GM19351 (cell line): ENCODE measurements around the gene PPEF1.
"Not testable (repeated sequence)": the region's sequence is repeated elsewhere in the genome, so short reads cannot be mapped to it uniquely, and the experiment has no call there.

Source experiments
- ATAC-seq: cut with Tn5 transposase; IDR thresholded peaks from one replicate; pipeline ENCODE4 v1.9.1; 2021; ENCODE audit warnings: mild to moderate bottlenecking, moderate library complexity; ENCODE audit not compliant: unreplicated experiment

Gene PPEF1

DNA sequence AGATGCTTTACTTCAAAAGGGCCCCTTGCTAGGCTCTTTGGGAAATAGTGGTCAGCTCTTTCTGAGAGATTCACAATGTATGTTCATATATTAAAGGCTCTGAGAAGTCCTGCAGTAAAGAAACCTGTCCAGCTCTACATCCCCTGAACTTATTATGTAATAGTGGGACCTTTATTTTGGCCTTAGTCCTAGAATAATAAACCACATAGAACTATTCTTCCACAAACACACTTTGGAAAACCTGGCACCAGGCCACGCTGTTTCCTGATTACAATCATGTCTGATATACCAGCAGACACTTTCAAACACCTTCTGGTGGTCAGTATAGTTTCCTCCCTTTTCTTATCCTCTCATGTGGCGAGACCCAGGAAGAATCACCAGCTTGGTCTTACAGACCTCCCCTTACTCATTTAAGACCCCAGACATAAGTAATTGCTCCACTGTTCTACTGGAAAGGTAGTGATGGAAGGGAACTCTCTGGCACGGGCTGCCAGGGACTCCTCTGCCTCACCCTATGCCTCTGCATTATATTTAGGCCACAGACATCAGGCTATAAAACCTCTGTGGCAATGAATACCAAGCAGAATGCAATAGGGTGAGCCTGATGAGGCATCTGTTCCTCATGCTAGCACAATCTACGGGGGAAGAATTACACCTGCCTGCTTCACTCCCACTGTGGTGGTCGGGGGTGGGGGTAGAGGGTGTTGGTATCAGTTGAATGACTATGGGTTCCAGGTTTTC is 5.7 kb upstream of the PPEF1 start:
- no peak for ATAC-seq

DNA sequence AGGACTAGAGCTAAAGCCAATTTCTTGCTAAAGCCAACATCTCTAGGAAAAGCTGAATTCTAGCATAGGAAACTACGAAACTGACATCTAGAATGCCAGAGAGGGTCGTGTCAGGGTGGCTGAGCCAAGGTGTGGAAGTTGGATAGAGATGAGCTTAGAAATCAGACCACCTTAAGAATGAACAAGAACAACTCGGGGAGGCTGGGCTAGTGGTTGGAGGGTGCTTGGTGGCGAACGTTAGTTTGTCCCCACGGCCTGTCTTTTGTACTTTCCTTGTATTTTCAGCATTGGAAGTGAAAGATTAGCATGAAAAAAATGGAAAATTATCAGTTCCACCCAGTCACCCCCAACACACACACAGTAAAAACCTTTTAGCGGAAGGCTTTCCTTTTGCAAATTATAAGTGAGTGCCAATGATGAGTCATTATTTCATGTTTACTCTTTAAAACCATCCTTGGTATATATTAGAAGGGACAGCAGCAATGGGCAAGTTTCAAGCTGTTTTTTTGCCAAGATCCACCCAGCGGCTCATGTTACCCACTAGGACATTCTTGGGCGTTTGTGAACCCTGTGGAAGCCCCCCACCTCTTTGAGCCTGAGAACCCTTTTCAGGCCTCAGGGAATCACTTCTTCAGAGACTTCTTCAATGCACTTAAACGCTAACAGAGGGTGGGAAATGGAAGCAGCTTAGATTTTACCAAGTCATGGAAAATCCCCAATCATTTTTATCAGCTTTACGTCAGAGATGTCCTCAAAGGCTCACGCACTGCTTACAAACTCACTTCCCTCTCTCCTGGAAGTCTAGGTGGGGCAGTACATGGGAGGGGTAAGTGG is 4.9 kb upstream of the PPEF1 start:
- ATAC-seq = no peak

DNA sequence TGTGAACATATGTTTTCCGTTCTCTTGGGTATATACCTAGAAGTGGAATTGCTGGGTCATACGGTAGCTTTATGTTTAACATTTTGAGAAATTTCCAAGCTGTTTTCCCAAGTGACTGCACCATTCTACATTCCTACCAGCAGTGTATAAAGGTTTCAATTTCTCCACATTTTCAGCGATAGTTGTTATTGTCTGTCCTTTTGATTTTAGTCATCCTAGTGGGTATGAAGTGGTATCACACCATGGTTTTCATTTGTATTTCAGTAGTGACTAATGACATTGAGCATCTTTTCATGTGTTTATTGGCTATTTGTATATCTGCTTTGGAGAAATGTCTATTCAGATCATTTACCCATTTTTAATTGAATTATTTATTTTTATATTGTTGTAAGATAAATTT is 2.4 kb downstream of the PPEF1 start:
- ATAC-seq = no peak

DNA sequence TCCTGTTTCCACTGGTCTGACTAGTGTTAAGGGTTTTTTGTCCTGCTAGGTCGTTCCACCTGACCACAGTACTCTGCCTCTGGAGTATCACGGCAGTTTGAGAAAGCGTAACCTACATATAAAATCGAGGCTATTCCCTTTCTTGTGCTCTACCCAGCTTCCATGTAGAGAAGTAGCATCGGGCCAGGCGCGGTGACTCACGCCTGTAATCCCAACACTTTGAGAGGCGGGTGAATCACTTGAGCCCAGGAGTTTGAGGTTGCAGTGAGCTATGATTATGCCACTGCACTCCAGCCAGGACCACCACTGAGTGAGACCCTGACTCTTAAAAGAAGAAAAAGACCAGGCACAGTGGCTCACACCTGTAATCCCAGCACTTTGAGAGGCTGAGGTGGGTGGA is 7.5 kb downstream of the PPEF1 start:
- no peak for ATAC-seq

DNA sequence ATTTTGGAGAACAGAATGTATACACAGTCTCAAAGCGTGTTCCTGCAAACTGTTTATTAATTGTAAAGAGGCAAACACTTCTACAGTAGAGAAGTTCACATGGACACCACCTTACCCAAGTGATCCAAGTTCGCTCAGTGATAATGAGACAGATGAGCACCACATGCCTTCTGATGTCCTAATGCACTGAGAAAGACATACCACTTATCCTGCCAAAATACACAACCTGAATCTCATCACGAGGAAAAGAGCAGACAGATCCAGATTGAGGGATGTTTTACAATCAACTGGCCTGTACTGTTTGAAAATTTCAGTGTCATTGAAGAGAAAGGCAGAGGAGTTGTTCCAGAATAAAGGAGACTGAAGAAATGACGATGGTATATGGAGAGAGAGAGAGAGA is 12.4 kb downstream of the PPEF1 start:
- no peak for ATAC-seq

DNA sequence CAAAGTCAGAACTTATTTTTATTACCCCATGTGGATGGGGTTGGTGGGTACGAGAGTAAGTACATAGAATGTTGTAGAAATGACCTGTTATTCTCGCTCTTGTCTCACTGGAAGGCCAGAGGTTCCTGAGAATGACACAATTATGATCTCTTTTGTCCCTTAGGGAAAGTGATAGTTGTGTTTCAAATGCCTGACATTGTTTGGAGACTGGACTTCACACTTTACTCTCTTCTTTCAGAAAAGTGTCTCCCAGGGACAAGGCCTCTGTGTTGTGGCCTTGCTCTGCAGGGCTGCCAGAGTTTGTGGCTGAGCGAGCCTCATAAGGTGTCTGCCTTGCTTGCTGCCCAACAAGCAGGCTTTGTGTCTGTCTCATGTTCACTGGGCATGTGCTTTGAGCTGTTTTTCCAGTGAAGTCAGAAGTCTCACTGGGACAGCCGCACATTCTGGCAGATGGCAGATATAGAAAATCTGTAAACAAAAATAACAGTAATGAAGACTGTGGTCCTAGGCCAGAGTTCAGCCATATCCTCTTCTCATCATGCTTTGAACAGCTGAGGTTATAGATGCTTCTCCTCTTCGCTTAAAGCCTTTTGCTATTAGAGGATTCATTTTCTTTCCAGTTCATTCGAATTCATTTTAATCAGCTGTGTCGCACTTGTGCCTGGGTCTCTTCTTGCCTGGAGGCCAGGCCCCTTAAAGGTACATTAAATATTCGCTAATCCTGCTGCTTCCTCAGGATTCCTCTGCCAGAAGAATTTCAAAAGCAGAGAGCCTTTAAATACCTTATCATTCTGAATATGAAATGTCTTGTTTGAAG is 14.4 kb downstream of the PPEF1 start:
- ATAC-seq = no peak

DNA sequence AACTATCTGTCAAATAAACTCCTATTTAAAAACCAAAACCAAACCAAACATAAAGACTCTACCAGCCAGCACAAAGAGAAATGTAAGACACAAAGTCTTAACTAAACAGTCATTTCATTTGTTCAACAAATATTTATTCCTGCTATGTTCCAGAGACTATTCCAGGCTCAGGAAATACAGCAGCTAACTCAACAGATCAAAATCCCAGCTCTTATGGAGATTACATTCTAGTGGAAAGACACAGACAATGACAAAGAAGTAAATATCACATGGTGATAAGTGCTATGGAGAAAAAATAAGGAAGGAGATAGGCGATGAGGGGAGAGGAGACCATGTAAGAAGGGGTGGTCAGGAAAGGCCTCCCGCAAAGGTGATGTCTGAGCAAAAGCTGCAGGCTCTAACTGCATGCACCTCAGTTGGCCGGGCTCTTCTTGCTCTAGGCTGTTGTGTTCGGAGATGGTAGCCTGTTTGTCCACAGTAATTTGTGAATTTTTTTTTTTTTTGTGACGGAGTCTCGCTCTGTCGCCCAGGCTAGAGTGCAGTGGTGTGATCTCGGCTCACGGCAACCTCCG is 15.1 kb downstream of the PPEF1 start:
- ATAC-seq = no peak

DNA sequence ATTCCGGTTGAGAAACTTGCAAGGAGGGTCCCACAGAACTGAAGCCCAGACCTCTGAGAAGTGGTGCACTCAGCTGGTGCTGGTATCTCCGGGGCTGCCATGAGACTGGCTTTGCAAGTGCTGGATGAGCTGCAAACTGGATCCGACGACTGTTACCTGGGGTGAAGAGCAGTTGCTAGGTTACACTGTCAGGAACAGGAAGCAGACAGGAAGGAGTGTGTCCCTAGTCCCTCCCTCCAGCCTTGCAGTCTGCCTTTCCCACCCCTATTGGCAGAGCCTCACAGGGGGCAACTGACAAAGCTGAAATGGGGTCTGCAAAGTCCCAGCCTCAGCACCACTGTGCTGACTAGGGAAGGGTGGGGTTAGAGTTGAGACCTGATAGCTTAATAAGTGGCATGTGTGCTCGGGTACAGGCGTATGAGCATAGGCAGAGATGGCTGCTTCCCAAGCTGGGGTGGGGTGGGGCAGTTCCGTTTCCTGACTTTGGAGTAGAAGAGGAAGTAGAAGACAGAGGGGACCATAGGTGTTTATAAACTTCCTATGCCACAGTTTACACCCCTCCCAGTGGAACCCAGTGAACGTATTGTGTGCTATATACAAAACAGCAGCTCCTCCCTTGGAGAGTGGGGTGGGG is 18.0 kb downstream of the PPEF1 start:
- ATAC-seq = no peak

DNA sequence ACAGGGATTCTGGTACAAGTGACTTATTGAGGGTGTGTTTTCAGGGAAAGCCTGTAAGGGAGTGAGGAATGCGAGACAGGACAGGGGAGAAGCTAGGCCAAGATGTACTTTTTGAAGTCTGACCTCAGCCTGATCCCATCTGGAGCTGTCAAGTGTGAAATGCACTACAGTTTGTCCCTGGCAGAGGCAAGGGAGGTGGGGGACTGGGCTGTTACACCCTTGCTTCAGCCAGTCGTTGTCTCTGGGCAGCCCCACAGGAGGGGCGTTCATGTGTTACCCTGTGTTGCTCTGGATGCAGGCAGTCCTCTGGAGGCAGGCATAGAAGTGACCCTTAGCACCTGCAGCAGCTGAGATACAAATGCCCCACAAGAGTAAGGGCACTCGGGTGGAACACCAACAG is 25.8 kb downstream of the PPEF1 start:
- no peak for ATAC-seq

DNA sequence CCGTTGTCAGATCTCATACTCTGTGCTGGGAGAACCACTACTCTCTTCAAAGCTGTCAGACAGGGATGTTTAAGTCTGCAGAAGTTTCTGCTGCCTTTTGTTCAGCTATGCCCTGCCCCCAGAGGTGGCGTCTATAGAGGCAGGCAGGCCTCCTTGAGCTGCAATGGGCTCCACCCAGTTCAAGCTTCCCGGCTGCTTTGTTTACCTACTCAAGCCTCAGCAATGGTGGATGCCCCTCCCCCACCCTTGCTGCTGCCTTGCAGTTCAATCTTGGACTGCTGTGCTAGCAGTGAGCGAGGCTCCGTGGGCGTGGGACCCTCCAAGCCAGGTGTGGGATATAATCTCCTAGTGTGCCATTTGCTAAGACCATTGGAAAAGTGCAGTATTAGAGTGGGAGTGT is 32.2 kb downstream of the PPEF1 start:
- not testable (repeated sequence) for ATAC-seq

DNA sequence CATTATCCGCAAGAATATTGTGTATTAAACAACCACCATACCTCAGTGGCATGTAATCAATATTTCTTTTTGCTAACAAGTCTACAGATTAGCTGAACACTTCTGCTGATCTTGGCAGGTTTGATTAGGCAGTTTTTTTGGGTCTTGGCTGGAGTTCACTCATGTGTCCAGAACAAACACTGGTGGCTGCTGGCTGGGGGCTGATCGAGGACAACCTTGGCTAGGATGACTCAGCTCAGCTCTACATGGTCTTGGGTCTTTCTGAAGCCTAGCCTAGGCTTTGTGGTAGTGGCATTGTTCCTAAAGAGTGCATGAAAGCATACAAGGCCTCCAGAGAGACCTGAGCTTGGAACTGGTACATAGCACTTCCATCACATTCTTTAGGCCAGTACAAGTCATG is 41.1 kb downstream of the PPEF1 start:
- ATAC-seq = no peak

DNA sequence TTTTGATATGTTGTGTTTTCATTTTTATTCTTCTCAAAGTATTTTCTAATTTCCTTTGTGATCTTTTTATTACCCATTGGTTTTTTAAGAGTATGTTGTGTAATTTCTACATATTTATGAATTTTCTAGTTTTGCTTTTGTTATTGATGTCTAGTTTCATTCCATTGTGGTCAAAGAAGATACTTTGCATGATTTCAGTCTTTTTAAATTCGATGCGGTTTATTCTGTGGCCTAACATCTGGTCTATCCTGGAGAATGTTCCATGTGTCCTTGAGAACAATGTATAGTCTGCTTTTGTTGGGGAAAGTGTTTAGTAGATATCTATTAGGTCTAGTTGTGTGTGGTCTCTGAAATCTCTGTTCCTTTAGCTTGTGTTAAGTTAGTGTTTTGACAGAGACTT is 46.2 kb downstream of the PPEF1 start:
- ATAC-seq = peak; percentile 42

DNA sequence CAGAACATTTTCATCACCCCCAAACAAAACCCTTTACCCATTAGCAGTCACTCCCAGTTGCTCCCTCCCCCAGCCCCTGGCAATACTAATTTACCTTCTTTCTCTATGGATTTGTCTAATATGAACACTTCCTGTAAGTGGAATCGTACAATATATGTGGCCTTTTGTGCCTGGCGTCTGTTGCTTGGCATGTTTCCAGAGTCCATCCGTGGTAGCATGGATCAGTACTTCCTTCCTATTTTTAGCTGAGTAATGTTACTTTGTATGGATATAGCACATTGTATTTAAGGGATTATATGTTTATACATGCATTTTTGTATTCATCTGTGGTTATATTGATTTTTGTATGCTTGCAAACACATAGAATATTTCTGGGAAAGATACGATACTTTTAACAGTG is 48.2 kb downstream of the PPEF1 start:
- ATAC-seq = no peak

DNA sequence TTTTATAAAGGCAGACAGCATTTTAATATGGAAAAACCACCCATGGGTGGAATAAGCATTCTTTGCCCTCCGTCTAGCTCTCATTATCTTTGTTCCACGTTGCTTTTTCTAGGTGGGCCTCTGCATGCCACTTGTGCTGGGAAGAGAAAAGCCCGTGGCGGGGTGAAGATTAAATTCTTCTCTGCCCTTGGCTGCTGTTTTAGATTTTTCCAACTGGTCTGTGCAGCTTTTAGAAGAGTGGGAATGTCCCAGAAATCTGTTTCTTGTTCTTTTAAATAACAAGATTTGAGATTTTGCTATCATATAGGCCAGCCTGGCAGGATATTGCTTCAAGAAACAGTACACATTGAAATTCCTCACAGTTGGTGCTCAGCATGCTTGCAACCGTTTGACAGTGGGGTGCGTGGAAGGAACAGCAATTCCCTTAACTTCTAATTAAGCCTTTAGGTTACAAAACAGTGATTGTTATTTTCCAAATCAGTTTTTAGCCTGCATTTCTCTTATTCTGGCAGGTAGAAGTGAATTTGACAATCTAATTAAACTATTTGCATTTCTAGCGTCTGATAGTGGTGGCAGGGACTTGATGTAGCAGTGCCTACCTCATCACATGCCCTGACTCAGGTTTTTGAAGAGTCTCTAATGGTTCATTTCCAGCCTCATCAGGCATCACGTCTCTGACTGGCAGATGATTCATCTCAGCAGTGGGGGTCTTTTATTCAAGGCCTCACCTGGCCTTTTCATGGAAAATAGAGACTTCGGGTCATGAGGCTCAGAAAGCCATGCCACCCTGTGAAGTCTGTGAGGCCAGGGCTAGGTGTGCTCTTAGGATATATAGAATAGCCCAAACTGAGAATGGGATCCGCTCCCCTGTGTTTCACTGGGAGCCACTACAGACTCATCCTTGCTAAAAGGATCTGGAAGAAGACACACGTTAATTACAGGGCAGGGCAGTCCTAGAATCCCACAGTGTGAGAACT is 50.8 kb downstream of the PPEF1 start:
- no peak for ATAC-seq

DNA sequence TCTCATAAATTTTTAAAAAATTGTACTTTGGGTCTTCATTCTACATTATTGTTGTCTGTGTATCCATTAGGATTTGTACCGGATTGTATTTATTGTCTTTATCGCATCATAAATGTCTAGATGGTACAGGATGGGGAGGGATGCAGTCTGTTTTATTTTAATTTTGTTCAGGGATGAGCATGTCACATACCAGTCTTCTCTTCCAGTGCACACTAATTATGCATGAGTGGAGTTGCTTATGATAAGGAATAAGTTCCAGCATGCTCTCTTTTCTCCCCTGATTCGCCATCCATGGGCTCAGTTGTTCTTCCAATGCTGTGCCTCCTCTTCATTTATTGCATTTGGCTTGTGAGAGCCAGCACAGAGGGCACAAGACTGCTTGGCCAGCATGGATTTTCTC is 54.3 kb downstream of the PPEF1 start:
- ATAC-seq = no peak

DNA sequence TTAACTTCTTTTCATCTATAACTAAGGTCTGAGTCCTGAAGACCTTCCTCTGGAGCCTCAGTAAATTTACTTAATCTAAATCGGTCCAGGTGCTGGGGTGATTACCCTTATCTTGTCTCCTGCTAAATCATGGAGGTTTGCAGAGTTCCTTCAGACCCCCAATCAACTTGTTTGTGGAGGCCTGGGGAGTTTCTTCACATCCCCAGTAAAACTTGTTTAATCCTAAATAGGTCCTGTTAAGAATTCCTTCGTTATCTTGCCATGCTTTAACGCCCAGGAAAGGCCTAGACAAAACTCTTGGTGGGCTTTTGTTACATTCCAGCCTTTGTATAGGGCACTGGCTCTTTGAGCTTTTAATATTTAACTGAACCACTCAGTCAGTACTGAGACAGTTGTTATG is 55.7 kb downstream of the PPEF1 start:
- not testable (repeated sequence) for ATAC-seq

DNA sequence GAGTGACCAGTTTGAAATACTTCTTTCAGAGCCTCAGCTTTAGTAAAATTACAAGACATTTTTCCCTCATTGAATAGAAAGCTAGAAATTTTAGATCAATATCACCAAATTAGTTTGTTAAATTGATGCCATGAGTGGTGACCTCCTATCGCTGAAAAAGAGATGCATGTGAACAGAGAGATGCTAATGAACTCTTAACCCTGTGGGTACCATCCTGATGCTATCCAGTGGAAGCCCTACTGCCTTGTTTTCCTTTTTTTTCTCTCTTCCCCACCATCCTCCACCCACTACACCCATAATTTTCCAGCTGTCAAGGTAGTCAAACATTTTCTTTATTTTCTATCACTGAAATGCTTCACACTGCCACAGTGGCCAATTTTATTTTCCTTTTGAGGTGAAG is 61.9 kb downstream of the PPEF1 start:
- ATAC-seq = no peak

DNA sequence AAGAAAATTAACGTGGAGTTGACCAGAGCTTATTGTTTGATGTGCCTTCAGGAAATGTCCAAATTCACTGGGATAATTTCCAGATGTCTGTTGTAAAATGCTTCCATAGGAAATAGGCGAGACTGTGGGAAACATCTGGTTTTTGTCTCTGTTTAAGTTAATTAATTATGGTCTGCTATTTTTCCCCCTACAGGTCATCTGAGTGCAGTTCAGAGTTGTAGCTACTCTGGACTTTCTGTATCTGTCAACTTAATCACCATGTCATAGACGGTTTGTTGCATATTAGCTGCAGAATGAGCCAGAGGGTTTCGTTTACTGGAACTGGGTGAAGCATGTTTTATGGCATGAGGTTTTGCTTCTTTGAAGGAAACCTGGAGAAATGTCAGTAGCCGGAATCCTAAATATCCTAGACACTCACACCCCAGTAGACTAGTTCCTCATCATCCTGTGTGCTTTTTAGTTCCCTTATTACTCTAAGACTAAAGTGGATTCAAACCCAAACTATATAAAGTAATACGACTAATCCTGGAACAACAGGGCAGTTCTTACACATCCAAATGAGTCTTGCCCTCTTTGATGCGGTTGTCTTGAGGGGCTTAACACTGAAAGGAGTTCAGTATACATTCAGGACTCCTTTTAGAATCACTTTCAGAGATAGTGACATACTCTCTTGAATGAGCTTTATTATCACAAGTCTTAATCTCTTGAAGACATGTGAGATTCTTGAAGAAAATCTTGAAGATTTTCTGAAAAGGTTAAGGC is 62.5 kb downstream of the PPEF1 start:
- no peak for ATAC-seq

DNA sequence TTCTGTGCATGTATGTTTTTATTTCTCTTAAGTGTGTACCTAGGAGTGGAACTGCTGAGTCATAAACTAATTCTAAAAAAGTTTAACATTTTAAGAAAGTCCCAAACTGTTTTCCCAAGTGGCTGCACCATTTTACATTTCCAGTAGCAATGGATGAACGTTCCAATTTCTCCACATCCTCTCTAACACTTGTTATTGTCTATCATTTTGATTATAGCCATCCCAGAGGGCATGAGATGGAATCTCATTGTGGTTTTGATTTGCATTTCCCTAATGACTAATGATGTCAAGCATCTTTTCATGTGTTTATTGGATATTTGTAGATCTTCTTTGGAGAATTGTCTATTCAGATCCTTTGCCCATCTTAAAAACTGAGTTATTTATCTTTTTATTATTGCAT is 82.5 kb downstream of the PPEF1 start:
- no peak for ATAC-seq
